K562 (cell line): ENCODE results near the gene DISP1. TPM values are rescaled to one million over a fixed set of nuclear protein-coding genes. Genes with fewer than 3 reads are reported as not detected.

ENCODE experiments used
- CBFA2T3 ChIP-seq: fragments of 450-650 bp; IDR thresholded peaks from 2 replicates; pipeline ENCODE4 v1.6.1; 2017
- CCAR2 ChIP-seq: fragments of 200-400 bp; formaldehyde crosslinking; IDR thresholded peaks from 2 replicates; pipeline ENCODE4 v1.6.1; 2017; ENCODE audit warnings: mild to moderate bottlenecking, low read depth, low read length
- EHMT2 ChIP-seq: fragments of 450-650 bp; IDR thresholded peaks from 2 replicates; pipeline ENCODE4 v1.6.1; 2018; ENCODE audit warnings: antibody characterized with exemption
- HDAC2 ChIP-seq: fragments of 450-650 bp; IDR thresholded peaks from 2 replicates; pipeline ENCODE4 v1.6.1; 2016; ENCODE audit warnings: mild to moderate bottlenecking
- MAZ ChIP-seq, 2 experiments: fragments of 450-650 bp in 1 of 2; sonication (generic) in 1 of 2; formaldehyde crosslinking; IDR thresholded peaks in 1 of 2; conservative IDR thresholded peaks in 1 of 2; 2 replicates each; pipeline versions ENCODE4 v1.4.0 to v1.5.0; 2020; ENCODE audit warnings: mild to moderate bottlenecking in 1 of 2, missing genetic modification reagents in 1 of 2
- MCM2 ChIP-seq: fragments of 450-650 bp; IDR thresholded peaks from 2 replicates; pipeline ENCODE4 v1.6.1; 2017; ENCODE audit warnings: low read depth, mild to moderate bottlenecking
- MLLT1 ChIP-seq, 2 experiments: fragments of 450-650 bp; IDR thresholded peaks; 2 replicates each; pipeline ENCODE4 v1.6.1; 2016
- NR2C1 ChIP-seq, 2 experiments: fragments of 450-650 bp; IDR thresholded peaks; 2 replicates each; pipeline ENCODE4 v1.6.1; 2017; ENCODE audit warnings: mild to moderate bottlenecking in 2 of 2, antibody characterized with exemption in 1 of 2, inconsistent platforms in 1 of 2, missing compliant biosample characterization in 1 of 2, missing genetic modification characterization in 1 of 2
- RAD21 ChIP-seq, 2 experiments: fragments of 250-450 bp in 1 of 2; fragments of 450-650 bp in 1 of 2; sonication (Bioruptor Pico) in 1 of 2; formaldehyde crosslinking in 1 of 2; IDR thresholded peaks in 1 of 2; conservative IDR thresholded peaks in 1 of 2; 2 replicates each; pipeline versions ENCODE4 v1.4.0 to v1.8.0; 2020 to 2022; ENCODE audit warnings: mild to moderate bottlenecking in 2 of 2, moderate library complexity in 1 of 2
- SMAD3 ChIP-seq: fragments of 450-650 bp; formaldehyde crosslinking; conservative IDR thresholded peaks from 2 replicates; pipeline ENCODE4 v1.4.0; 2020; ENCODE audit warnings: mild to moderate bottlenecking
- ZBTB7A ChIP-seq: IDR thresholded peaks from 2 replicates; pipeline ENCODE4 v1.6.1; 2011; ENCODE audit warnings: low read depth, mild to moderate bottlenecking, low read length, moderate library complexity, borderline replicate concordance; ENCODE audit not compliant: control insufficient read depth
- ZNF121 ChIP-seq: sonication (generic); formaldehyde crosslinking; conservative IDR thresholded peaks from 2 replicates; pipeline ENCODE4 v1.8.0; 2022; ENCODE audit warnings: missing genetic modification reagents
- ZNF280B ChIP-seq: fragments of 250-450 bp; sonication (Bioruptor Pico); IDR thresholded peaks from 2 replicates; pipeline ENCODE4 v1.5.1; 2021; ENCODE audit warnings: mild to moderate bottlenecking
- ZNF507 ChIP-seq: conservative IDR thresholded peaks from 2 replicates; pipeline ENCODE4 v1.6.1; 2017; ENCODE audit warnings: missing genetic modification characterization, missing compliant biosample characterization
- ZNF766 ChIP-seq: fragments of 200-800 bp; sonication (Bioruptor generic); conservative IDR thresholded peaks from 2 replicates; pipeline ENCODE4 v1.6.1; 2016; ENCODE audit warnings: missing genetic modification characterization, missing compliant biosample characterization
- ZNF785 ChIP-seq: fragments of 250-450 bp; sonication (Bioruptor Pico); IDR thresholded peaks from 2 replicates; pipeline ENCODE4 v1.4.0; 2020; ENCODE audit warnings: mild to moderate bottlenecking
- polyA plus RNA-seq, 8 experiments: library from polyadenylated mRNA; depleted of rRNA in 4 of 8; stranded (reverse) in 5 of 8; unstranded in 3 of 8; fragments of >200 nt; fragmentation: Nextera tagmentation in 2 of 8; fragmentation: Illumina TruSeq in 1 of 8; extraction: Ambion mirVana in 2 of 8; extraction: Trizol in 1 of 8; gene quantifications; 2 replicates each; pipeline versions ENCODE4 v1.2.1 to v1.2.3, GENCODE V29; 2011 to 2014; ENCODE audit warnings: inconsistent platforms in 1 of 8, missing spikeins in 1 of 8
- total RNA-seq, 7 experiments: library from RNA; depleted of rRNA in 6 of 7; stranded (reverse); fragments of >200 nt in 6 of 7; fragmentation: Illumina TruSeq in 2 of 7; extraction: Trizol in 2 of 7; gene quantifications; 2 replicates each; pipeline versions ENCODE4 v1.2.1 to v1.2.3, GENCODE V29; 2011 to 2021; ENCODE audit warnings: low replicate concordance in 1 of 7
- TF ChIP-seq, protein P1 (sequence below): fragments of 250-450 bp; sonication (Bioruptor Pico); IDR thresholded peaks from 2 replicates; pipeline ENCODE4 v1.5.0; 2021
- TF ChIP-seq, protein P2 (sequence below): fragments of 450-650 bp; formaldehyde crosslinking; IDR thresholded peaks from 2 replicates; pipeline ENCODE4 v1.4.0; 2020; ENCODE audit warnings: mild to moderate bottlenecking, moderate library complexity
- TF ChIP-seq, protein P3 (sequence below): IDR thresholded peaks from 2 replicates; pipeline ENCODE4 v1.6.1; 2011; ENCODE audit warnings: borderline replicate concordance, low read depth, mild to moderate bottlenecking, moderate library complexity, low read length; ENCODE audit not compliant: insufficient read depth, poor library complexity, severe bottlenecking
- TF ChIP-seq, protein P4 (sequence below), 2 experiments: fragments of 250-450 bp in 1 of 2; fragments of 450-650 bp in 1 of 2; sonication (Bioruptor Pico) in 1 of 2; IDR thresholded peaks; 2 replicates each; pipeline versions ENCODE4 v1.6.1 to v1.8.0; 2016 to 2021; ENCODE audit warnings: mild to moderate bottlenecking in 2 of 2, moderate library complexity in 2 of 2, missing compliant biosample characterization in 1 of 2, missing genetic modification characterization in 1 of 2

DISP1 gene
- total and polyA plus RNA-seq, 9 of the 15 experiments (the other 6 are each of a cell fraction or from before 2014, with no cell fraction given), result 0.02 to 0.35 (median 0.04) TPM; not detected in 2

GRCh38 chr1:222769181-222769580 lies 45.7 kb upstream of the DISP1 start (continued):
- TF ChIP-seq MCM2, result no peak
- TF ChIP-seq, protein P1, sequence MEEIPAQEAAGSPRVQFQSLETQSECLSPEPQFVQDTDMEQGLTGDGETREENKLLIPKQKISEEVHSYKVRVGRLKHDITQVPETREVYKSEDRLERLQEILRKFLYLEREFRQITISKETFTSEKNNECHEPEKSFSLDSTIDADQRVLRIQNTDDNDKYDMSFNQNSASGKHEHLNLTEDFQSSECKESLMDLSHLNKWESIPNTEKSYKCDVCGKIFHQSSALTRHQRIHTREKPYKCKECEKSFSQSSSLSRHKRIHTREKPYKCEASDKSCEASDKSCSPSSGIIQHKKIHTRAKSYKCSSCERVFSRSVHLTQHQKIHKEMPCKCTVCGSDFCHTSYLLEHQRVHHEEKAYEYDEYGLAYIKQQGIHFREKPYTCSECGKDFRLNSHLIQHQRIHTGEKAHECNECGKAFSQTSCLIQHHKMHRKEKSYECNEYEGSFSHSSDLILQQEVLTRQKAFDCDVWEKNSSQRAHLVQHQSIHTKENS (CRISPR knock-in tag), result no peak
- no peak for TF ChIP-seq ZNF507 (tag)
- TF ChIP-seq, protein P2, sequence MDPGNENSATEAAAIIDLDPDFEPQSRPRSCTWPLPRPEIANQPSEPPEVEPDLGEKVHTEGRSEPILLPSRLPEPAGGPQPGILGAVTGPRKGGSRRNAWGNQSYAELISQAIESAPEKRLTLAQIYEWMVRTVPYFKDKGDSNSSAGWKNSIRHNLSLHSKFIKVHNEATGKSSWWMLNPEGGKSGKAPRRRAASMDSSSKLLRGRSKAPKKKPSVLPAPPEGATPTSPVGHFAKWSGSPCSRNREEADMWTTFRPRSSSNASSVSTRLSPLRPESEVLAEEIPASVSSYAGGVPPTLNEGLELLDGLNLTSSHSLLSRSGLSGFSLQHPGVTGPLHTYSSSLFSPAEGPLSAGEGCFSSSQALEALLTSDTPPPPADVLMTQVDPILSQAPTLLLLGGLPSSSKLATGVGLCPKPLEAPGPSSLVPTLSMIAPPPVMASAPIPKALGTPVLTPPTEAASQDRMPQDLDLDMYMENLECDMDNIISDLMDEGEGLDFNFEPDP (CRISPR knock-in tag), result no peak
- TF ChIP-seq RAD21 (CRISPR knock-in tag; conservative IDR thresholded peaks at IDR 0.05 in 1 of 2, IDR thresholded peaks at IDR 0.05 in 1 of 2), result peak in 1 of 2 experiments; percentile 43; a peak in 1 of 4 replicates
- TF ChIP-seq CBFA2T3, result no peak
- no peak for TF ChIP-seq ZNF121 (CRISPR knock-in tag)
- TF ChIP-seq ZNF785 (CRISPR knock-in tag), result no peak
- TF ChIP-seq CCAR2, result no peak
- no peak for TF ChIP-seq MAZ (CRISPR knock-in tag; conservative IDR thresholded peaks at IDR 0.05 in 1 of 2, IDR thresholded peaks at IDR 0.05 in 1 of 2)
- no peak for TF ChIP-seq ZNF766
- TF ChIP-seq EHMT2, result no peak
- no peak for TF ChIP-seq ZNF280B (CRISPR knock-in tag)
- TF ChIP-seq NR2C1 (IDR thresholded peaks at IDR 0.05), result no peak
- TF ChIP-seq NR2C1 (tag; IDR thresholded peaks at IDR 0.05), result no peak
- TF ChIP-seq, protein P3, sequence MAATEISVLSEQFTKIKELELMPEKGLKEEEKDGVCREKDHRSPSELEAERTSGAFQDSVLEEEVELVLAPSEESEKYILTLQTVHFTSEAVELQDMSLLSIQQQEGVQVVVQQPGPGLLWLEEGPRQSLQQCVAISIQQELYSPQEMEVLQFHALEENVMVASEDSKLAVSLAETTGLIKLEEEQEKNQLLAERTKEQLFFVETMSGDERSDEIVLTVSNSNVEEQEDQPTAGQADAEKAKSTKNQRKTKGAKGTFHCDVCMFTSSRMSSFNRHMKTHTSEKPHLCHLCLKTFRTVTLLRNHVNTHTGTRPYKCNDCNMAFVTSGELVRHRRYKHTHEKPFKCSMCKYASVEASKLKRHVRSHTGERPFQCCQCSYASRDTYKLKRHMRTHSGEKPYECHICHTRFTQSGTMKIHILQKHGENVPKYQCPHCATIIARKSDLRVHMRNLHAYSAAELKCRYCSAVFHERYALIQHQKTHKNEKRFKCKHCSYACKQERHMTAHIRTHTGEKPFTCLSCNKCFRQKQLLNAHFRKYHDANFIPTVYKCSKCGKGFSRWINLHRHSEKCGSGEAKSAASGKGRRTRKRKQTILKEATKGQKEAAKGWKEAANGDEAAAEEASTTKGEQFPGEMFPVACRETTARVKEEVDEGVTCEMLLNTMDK, result no peak
- no peak for TF ChIP-seq ZBTB7A
- TF ChIP-seq SMAD3 (CRISPR knock-in tag), result no peak
- no peak for TF ChIP-seq HDAC2
- TF ChIP-seq MLLT1 (IDR thresholded peaks at IDR 0.05), result no peak
- TF ChIP-seq, protein P4, sequence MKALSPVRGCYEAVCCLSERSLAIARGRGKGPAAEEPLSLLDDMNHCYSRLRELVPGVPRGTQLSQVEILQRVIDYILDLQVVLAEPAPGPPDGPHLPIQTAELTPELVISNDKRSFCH (CRISPR knock-in tag; IDR thresholded peaks at IDR 0.05), result no peak
- TF ChIP-seq, protein P4 (tag; IDR thresholded peaks at IDR 0.05), result no peak
